ENCODE data around the gene COX11.

COX11 gene

GRCh38 chr17:54996441-54996840 lies 28.0 kb upstream of the COX11 start:
- no peak for TF ChIP-seq YY1 (IDR thresholded peaks at IDR 0.05; ENCODE audit: low read depth)
- no peak for TF ChIP-seq EGR1 (IDR thresholded peaks at IDR 0.05)
- TF ChIP-seq FOXM1 (IDR thresholded peaks at IDR 0.05; ENCODE audit: borderline replicate concordance, low read depth) = no peak
- TF ChIP-seq ZBTB7A (IDR thresholded peaks at IDR 0.05; ENCODE audit: low read depth) = no peak
- no peak for TF ChIP-seq REST (IDR thresholded peaks at IDR 0.05; ENCODE audit: low read depth)
- TF ChIP-seq CREB1 (IDR thresholded peaks at IDR 0.05; ENCODE audit: low read depth) = no peak
- TF ChIP-seq USF1 (IDR thresholded peaks at IDR 0.05) = no peak

- TF ChIP-seq USF1 (IDR thresholded peaks at IDR 0.05) (no peak), RAD21 (IDR thresholded peaks at IDR 0.05; ENCODE audit: low read depth) (peak; percentile 64)
These were observed 24.6 kb upstream of the COX11 start for GRCh38 chr17:54992797-54993639.

- TF ChIP-seq TCF12 (IDR thresholded peaks at IDR 0.05; ENCODE audit: low read depth) (no peak), EP300 (IDR thresholded peaks at IDR 0.05; ENCODE audit: borderline replicate concordance) (no peak), FOXM1 (IDR thresholded peaks at IDR 0.05; ENCODE audit: borderline replicate concordance, low read depth) (no peak), CEBPB (IDR thresholded peaks at IDR 0.05) (no peak), ZBTB7A (IDR thresholded peaks at IDR 0.05; ENCODE audit: low read depth) (no peak), RAD21 (IDR thresholded peaks at IDR 0.05; ENCODE audit: low read depth) (no peak), NFIC (IDR thresholded peaks at IDR 0.05) (no peak), TAF1 (IDR thresholded peaks at IDR 0.05; ENCODE audit: low read depth) (no peak), REST (IDR thresholded peaks at IDR 0.05; ENCODE audit: low read depth) (no peak), TEAD4 (IDR thresholded peaks at IDR 0.05) (no peak), MAX (IDR thresholded peaks at IDR 0.05) (no peak), YY1 (IDR thresholded peaks at IDR 0.05; ENCODE audit: low read depth) (no peak), EGR1 (IDR thresholded peaks at IDR 0.05) (no peak), USF1 (IDR thresholded peaks at IDR 0.05) (no peak), CREB1 (IDR thresholded peaks at IDR 0.05; ENCODE audit: low read depth) (no peak)
These were observed 23.1 kb upstream of the COX11 start for GRCh38 chr17:54991567-54991966.

GRCh38 chr17:54990118-54990517 lies 21.7 kb upstream of the COX11 start:
- TF ChIP-seq EP300 (IDR thresholded peaks at IDR 0.05; ENCODE audit: borderline replicate concordance) = no peak
- no peak for TF ChIP-seq MAX (IDR thresholded peaks at IDR 0.05)

- TF ChIP-seq CEBPB (IDR thresholded peaks at IDR 0.05) (no peak), TAF1 (IDR thresholded peaks at IDR 0.05; ENCODE audit: low read depth) (no peak), ZBTB7A (IDR thresholded peaks at IDR 0.05; ENCODE audit: low read depth) (no peak), FOXM1 (IDR thresholded peaks at IDR 0.05; ENCODE audit: borderline replicate concordance, low read depth) (no peak)
These were observed 17.0 kb upstream of the COX11 start for GRCh38 chr17:54985476-54985875.

GRCh38 chr17:54983260-54983659 lies 14.8 kb upstream of the COX11 start:
- TF ChIP-seq FOXM1 (IDR thresholded peaks at IDR 0.05; ENCODE audit: borderline replicate concordance, low read depth) = no peak
- no peak for TF ChIP-seq YY1 (IDR thresholded peaks at IDR 0.05; ENCODE audit: low read depth)

Measured in Ishikawa (cell line).